Measurements from ENCODE around the gene CDH15.

CDH15 gene

GRCh38 chr16:89197633-89198416 lies 26.3 kb downstream of the CDH15 start:
- H3K79me2 ChIP-seq (ENCODE audit: insufficient read depth, low read length), result no peaks in the 10 kb centered on the region
- no peaks in the 10 kb centered on the region for H3K36me3 ChIP-seq (ENCODE audit: insufficient read depth, low read length)
- no peaks in the 10 kb centered on the region for H3K9me3 ChIP-seq (ENCODE audit: insufficient read depth, low read length, severe bottlenecking)
- no peak overlapping the region for H3K4me3 ChIP-seq (ENCODE audit: low read depth in 1 of 2, low read length in 2 of 2)
- no peak for ATAC-seq (ENCODE audit: insufficient read depth, low read depth)
- H3K4me1 ChIP-seq (ENCODE audit: insufficient read depth, low read length), result no peaks in the 10 kb centered on the region
- DNase-seq, result no peak
- no peak overlapping the region for H2AFZ ChIP-seq (ENCODE audit: low read depth, low read length)
- no peaks in the 10 kb centered on the region for H3K27me3 ChIP-seq (ENCODE audit: insufficient read depth, low read length, poor library complexity)
- H3K27ac ChIP-seq (ENCODE audit: low read length), result no peak overlapping the region
- 0 out of 2 replicates have a peak, but pooled peaks cover 3% of the 10 kb centered on the region for H4K20me1 ChIP-seq (ENCODE audit: insufficient read depth, low read length)
- TF ChIP-seq EZH2 (IDR thresholded peaks at IDR 0.05; ENCODE audit: borderline replicate concordance, low read depth, low read length, severe bottlenecking) (no peak), CTCF (IDR thresholded peaks at IDR 0.05; ENCODE audit: borderline replicate concordance, extremely low read depth, low read length, poor library complexity, severe bottlenecking) (no peak)
- H3K9ac ChIP-seq (ENCODE audit: low read depth, low read length), result no peak overlapping the region
- no peak overlapping the region for H3K4me2 ChIP-seq (ENCODE audit: insufficient read depth, low read length)

GRCh38 chr16:89198417-89199240 lies 27.1 kb downstream of the CDH15 start:
- no peaks in the 10 kb centered on the region for H3K27me3 ChIP-seq (ENCODE audit: insufficient read depth, low read length, poor library complexity)
- no peak overlapping the region for H3K4me3 ChIP-seq (ENCODE audit: low read depth in 1 of 2, low read length in 2 of 2)
- no peak for DNase-seq
- H3K4me2 ChIP-seq (ENCODE audit: insufficient read depth, low read length), result no peak overlapping the region
- H3K27ac ChIP-seq (ENCODE audit: low read length), result no peak overlapping the region
- H3K36me3 ChIP-seq (ENCODE audit: insufficient read depth, low read length), result no peaks in the 10 kb centered on the region
- H3K79me2 ChIP-seq (ENCODE audit: insufficient read depth, low read length), result no peaks in the 10 kb centered on the region
- no peak for ATAC-seq (ENCODE audit: insufficient read depth, low read depth)
- H2AFZ ChIP-seq (ENCODE audit: low read depth, low read length), result no peak overlapping the region
- no peak overlapping the region for H3K9ac ChIP-seq (ENCODE audit: low read depth, low read length)
- H4K20me1 ChIP-seq (ENCODE audit: insufficient read depth, low read length), result 0 out of 2 replicates have a peak, but pooled peaks cover 3% of the 10 kb centered on the region
- no peaks in the 10 kb centered on the region for H3K4me1 ChIP-seq (ENCODE audit: insufficient read depth, low read length)
- TF ChIP-seq CTCF (IDR thresholded peaks at IDR 0.05; ENCODE audit: borderline replicate concordance, extremely low read depth, low read length, poor library complexity, severe bottlenecking), result no peak
- no peak for TF ChIP-seq EZH2 (IDR thresholded peaks at IDR 0.05; ENCODE audit: borderline replicate concordance, low read depth, low read length, severe bottlenecking)
- no peaks in the 10 kb centered on the region for H3K9me3 ChIP-seq (ENCODE audit: insufficient read depth, low read length, severe bottlenecking)

GRCh38 chr16:89199241-89200123 lies 27.9 kb downstream of the CDH15 start:
- H3K9ac ChIP-seq (ENCODE audit: low read depth, low read length), result no peak overlapping the region
- H3K9me3 ChIP-seq (ENCODE audit: insufficient read depth, low read length, severe bottlenecking), result no peaks in the 10 kb centered on the region
- DNase-seq, result no peak
- H3K4me3 ChIP-seq (ENCODE audit: low read depth in 1 of 2, low read length in 2 of 2), result no peak overlapping the region
- no peaks in the 10 kb centered on the region for H3K79me2 ChIP-seq (ENCODE audit: insufficient read depth, low read length)
- H3K27me3 ChIP-seq (ENCODE audit: insufficient read depth, low read length, poor library complexity), result no peaks in the 10 kb centered on the region
- no peak overlapping the region for H3K4me2 ChIP-seq (ENCODE audit: insufficient read depth, low read length)
- TF ChIP-seq CTCF (IDR thresholded peaks at IDR 0.05; ENCODE audit: borderline replicate concordance, extremely low read depth, low read length, poor library complexity, severe bottlenecking) (no peak), EZH2 (IDR thresholded peaks at IDR 0.05; ENCODE audit: borderline replicate concordance, low read depth, low read length, severe bottlenecking) (no peak)
- ATAC-seq (ENCODE audit: insufficient read depth, low read depth), result no peak
- no peaks in the 10 kb centered on the region for H3K36me3 ChIP-seq (ENCODE audit: insufficient read depth, low read length)
- H3K27ac ChIP-seq (ENCODE audit: low read length), result no peak overlapping the region
- 0 out of 2 replicates have a peak, but pooled peaks cover 3% of the 10 kb centered on the region for H4K20me1 ChIP-seq (ENCODE audit: insufficient read depth, low read length)
- no peaks in the 10 kb centered on the region for H3K4me1 ChIP-seq (ENCODE audit: insufficient read depth, low read length)
- H2AFZ ChIP-seq (ENCODE audit: low read depth, low read length), result no peak overlapping the region
